HG02623 (cell line): ENCODE measurements around the gene ABCG4.
"Not testable (repeated sequence)": the region's sequence is repeated elsewhere in the genome, so short reads cannot be mapped to it uniquely, and the experiment has no call there.

ENCODE experiments used
- ATAC-seq: cut with Tn5 transposase; IDR thresholded peaks from one replicate; pipeline ENCODE4 v1.9.1; 2021; ENCODE audit warnings: moderate library complexity; ENCODE audit not compliant: unreplicated experiment

The ABCG4 gene

GRCh38 chr11:119115484-119116234 lies 33.2 kb upstream of the ABCG4 start:
- ATAC-seq, result no peak

GRCh38 chr11:119116235-119116594 lies 32.6 kb upstream of the ABCG4 start:
- ATAC-seq, result no peak

- no peak for ATAC-seq
Measured at GRCh38 chr11:119116601-119117000, 32.3 kb upstream of the ABCG4 start.

DNA sequence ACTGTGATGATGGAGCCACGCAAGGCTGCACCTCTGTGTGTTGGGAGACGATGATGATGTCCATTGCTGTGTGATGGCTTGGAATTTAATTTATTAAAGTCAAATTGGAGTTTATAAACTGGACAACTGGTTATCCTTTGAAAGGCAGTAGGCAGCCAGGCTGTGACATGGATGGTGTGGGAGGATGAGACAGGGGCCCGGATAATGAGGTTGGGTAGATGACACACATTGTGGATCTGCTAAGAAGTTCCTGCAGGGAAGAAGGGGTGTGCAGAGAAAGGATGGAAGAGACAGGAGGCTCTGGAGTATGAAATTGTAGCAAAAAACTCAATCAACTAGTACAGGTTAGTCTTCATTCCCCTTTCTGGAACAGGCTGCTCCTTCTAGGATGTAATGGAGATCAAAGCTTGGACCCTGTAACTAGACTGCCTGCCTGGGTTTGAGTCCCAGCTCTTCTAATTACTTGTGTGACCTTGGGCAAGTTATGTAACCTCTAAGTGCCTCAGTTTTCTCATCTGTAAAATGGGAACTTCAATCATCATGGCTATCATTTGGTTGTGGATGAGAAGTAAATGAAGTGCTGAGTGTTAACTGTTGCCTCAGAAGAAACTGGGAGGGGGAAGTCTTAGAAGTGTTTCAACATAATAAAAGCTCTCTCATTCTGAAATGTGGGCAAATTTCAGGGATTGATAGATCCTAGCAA lies 31.7 kb upstream of the ABCG4 start:
- no peak for ATAC-seq

DNA sequence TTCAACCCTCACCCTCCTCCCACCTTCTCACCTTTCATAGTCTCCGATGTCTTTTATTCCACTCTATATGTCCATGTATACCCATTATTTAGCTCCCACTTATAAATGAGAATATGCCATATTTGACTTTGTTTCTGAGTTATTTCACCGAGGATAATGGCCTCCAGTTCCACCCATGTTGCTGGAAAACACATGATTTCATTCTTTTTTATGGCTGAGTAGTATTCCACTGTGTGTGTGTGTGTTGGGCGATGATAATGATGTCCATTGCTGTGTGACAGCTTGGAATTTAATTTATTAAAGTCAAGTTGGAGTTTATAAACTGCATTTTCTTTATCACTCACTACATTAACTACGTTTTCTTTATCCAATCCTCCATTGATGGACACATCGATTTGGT lies 30.6 kb upstream of the ABCG4 start:
- ATAC-seq, result no peak

- no peak for ATAC-seq
Measured at GRCh38 chr11:119118946-119119345, 29.9 kb upstream of the ABCG4 start.

DNA sequence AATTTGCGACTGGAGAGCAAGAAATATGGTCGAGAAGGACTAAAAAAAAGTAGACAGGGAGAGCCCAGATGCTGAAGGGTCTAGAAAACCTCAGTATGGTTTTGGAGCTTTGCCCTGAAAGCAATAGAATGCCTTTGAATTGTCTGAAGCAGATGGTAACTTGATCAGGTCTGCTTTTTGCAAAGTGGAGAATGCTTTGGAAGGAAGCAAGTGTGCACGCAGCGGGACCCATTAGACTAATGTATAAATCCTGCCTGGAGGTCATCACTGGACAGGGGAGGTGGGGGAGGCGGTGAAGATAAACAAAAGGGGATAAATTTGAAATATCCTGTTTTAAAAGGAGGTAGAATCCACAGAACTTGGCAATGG lies 28.2 kb upstream of the ABCG4 start:
- no peak for ATAC-seq

GRCh38 chr11:119121008-119121810 lies 27.6 kb upstream of the ABCG4 start, which contains the start of gene HINFP:
TSS of gene HINFP (plus strand) at chr11:119121580. CDS start at chr11:119126945, 5,365 bp downstream.
- peak; percentile 95 for ATAC-seq

DNA sequence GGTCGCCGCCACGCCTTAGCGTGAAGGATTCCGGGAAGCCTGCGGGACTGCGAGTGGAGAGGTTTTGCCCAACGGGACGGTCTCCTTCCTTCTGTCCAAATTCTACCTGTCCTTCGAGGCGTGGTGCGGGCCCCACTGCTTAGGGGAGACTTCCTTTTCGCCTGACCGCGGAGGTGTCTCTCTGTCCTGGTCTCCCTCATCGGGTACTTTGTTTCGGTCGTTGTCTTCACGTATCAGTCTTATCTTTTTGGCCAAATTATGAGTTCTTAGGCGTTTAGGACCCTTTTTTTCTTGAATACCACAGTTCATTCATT lies 27.1 kb upstream of the ABCG4 start:
- ATAC-seq, result no peak

GRCh38 chr11:119125821-119126220 lies 23.0 kb upstream of the ABCG4 start:
- ATAC-seq, result no peak

DNA sequence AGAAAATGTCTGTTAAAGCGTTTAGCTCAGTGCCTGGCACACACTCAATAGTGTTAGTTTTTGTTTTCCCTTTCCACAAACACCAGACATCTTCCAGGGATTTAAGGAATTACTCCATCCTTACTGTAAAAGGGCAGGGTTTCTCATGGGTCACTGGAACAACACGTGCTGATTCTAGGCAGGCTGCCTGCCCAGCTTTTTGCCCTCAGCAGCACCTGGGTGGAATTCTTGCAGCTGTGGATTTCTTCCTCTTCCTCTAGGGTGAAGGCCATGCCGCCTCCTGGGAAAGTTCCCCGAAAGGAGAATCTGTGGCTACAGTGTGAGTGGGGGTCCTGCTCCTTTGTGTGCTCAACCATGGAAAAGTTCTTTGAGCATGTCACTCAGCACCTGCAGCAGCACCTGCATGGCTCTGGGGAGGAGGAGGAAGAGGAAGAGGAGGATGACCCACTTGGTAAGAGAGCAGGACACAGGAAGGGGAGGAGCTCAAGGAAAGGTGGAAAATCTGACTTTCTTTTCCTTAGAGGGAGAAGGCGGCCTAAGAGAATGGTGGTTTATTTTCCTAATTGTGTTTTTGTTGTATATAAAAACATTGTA lies 22.1 kb upstream of the ABCG4 start:
- no peak for ATAC-seq

DNA sequence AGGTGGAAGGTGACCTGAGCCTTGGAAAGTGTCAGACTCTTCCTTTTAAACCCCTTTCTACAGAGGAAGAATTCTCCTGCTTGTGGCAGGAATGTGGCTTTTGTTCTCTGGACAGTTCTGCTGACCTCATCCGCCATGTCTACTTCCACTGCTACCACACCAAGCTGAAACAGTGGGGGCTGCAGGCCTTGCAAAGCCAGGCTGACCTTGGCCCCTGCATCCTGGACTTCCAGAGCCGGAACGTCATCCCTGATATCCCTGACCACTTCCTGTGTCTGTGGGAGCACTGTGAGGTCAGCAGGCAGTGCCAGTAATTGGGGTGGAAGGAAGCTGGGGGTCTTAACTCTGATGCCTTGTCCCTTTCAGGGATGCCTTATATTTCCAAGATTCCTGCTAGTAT lies 18.2 kb upstream of the ABCG4 start:
- ATAC-seq, result no peak

GRCh38 chr11:119134389-119134978 lies 14.4 kb upstream of the ABCG4 start:
- ATAC-seq, result no peak

- ATAC-seq, result not testable (repeated sequence)
Measured at GRCh38 chr11:119139276-119139675, 9.6 kb upstream of the ABCG4 start.

DNA sequence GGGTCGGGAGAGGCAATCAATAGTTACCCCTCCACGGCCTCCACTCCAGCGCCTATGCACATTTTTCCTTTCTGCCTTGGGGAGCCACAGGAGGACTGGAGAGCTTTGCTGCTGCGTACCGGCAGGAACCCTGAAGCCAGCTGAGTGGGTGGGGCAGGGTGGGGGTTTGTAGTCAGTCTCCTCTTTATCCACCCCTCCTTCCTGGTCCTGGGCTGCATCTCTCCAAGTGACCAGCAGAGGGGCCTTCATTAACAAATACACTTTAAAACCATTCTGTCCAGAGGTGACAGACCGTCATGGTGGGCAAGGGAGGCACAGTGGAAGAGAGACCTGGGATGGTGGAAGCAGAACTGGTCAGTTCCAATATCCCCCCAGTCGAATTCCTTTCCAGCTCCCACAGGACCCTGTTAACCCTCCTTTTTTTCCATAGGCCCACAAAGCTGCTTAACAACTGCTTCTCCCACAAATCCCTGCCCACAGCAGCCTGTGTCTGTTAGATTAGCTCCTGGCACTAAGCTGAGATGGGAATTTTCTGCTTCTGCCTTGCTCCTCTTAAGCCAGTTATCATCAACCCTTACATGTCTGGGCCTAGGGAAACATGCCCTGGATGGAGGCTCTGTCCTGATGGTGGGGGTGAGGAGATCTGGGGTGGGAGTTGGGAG lies 3.9 kb upstream of the ABCG4 start:
- ATAC-seq, result no peak

GRCh38 chr11:119145551-119145950 lies 3.3 kb upstream of the ABCG4 start:
- ATAC-seq, result no peak

- ATAC-seq, result no peak
Measured at GRCh38 chr11:119147604-119148333, 1.1 kb upstream of the ABCG4 start.

GRCh38 chr11:119148720-119149017 lies 183 bp upstream of the ABCG4 start:
- no peak for ATAC-seq

DNA sequence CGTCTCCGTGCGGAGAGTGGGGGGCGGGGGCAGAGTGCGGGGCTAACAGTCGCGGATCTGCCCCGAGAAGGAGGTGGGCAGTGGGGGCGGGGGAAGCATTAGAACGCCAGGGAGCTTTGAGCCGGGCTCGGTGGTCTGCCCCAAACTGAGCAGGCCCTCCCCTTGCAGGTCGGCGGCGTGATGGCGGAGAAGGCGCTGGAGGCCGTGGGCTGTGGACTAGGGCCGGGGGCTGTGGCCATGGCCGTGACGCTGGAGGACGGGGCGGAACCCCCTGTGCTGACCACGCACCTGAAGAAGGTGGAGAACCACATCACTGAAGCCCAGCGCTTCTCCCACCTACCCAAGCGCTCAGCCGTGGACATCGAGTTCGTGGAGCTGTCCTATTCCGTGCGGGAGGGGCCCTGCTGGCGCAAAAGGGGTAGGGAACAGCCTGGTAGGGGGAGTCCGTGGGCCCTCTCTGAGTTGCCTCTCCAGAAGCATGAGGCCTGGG lies 979 bp downstream of the ABCG4 start:
- no peak for ATAC-seq

DNA sequence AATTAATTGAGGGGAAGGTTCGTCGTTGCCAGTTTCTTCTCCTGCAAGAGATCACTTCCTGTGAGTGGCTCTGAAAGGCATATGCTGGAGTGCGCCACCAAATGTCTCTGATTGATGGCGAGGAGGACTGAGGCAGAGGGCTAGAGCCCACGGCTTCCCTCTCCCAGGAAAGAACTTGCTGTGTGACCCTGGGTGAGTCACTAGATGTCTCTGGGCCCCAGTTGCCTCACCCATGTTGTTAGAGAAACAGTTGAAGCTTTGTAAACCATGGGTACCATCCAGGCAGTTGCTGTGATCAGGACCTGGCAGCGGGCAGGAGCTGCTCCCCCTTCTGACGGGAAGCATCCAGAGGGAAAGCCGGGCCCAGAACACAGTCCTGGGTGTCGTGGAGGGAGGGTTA lies 3.2 kb downstream of the ABCG4 start:
- no peak for ATAC-seq
